Measurements from ENCODE around the gene RAB6B. TPM values are rescaled to one million over a fixed set of nuclear protein-coding genes. Genes with fewer than 3 reads are reported as not detected.

RAB6B gene
- total RNA-seq, 1 experiment from 2014 or later = 0.52 TPM

DNA sequence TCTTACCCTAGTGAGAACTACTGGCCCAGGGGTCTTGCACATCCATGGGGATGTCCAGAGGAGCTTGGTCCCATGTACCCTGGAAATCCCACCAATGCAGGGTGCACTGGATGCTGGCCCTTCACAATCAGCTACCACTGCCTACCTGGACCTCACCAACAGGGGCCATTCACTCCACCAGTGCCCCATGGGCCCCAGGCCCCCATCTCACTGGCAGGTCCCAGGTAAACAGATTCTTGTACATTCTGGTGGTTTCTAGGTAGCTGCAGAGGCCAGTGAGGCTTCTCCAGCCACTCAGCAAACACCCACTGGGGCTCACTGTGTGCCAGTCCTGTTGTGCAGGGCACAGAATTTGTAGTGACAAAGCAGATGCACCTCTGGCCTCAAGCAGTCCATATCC is 24.9 kb downstream of the RAB6B start:
- H3K27ac ChIP-seq = no peak overlapping the region
- H3F3A ChIP-seq (ENCODE audit: insufficient read depth, low read depth) = no peaks in the 10 kb centered on the region
- TF ChIP-seq, protein P1, sequence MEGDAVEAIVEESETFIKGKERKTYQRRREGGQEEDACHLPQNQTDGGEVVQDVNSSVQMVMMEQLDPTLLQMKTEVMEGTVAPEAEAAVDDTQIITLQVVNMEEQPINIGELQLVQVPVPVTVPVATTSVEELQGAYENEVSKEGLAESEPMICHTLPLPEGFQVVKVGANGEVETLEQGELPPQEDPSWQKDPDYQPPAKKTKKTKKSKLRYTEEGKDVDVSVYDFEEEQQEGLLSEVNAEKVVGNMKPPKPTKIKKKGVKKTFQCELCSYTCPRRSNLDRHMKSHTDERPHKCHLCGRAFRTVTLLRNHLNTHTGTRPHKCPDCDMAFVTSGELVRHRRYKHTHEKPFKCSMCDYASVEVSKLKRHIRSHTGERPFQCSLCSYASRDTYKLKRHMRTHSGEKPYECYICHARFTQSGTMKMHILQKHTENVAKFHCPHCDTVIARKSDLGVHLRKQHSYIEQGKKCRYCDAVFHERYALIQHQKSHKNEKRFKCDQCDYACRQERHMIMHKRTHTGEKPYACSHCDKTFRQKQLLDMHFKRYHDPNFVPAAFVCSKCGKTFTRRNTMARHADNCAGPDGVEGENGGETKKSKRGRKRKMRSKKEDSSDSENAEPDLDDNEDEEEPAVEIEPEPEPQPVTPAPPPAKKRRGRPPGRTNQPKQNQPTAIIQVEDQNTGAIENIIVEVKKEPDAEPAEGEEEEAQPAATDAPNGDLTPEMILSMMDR (conservative IDR thresholded peaks at IDR 0.05) = no peak
- TF ChIP-seq EZH2 (IDR thresholded peaks at IDR 0.05; ENCODE audit: low read depth) = no peak
- H4K20me1 ChIP-seq (ENCODE audit: insufficient read depth) = no peaks in the 10 kb centered on the region
- no peak overlapping the region for H3K4me3 ChIP-seq
- H3K27me3 ChIP-seq (ENCODE audit: insufficient read depth, low read depth) = peaks cover 11% of the 10 kb centered on the region; the same call in 1 of the 2 replicates
- DNase-seq = no peak
- no peaks in the 10 kb centered on the region for H3K9me2 ChIP-seq (ENCODE audit: insufficient read depth)
- H3K4me2 ChIP-seq = no peak overlapping the region
- H3K9me3 ChIP-seq (ENCODE audit: insufficient read depth, low read depth) = no peaks in the 10 kb centered on the region
- no peaks in the 10 kb centered on the region for H3K36me3 ChIP-seq (ENCODE audit: low read depth)
- H2AFZ ChIP-seq = no peak overlapping the region
- no peaks in the 10 kb centered on the region for H3K4me1 ChIP-seq (replicated peaks; ENCODE audit: insufficient read depth)
- POLR2A ChIA-PET (ENCODE audit: unreplicated experiment) = no interaction called here
- CTCF ChIA-PET = no interaction called here
- H3K79me2 ChIP-seq (ENCODE audit: low read depth) = no peaks in the 10 kb centered on the region
- BruUV-seq (replicated peaks) = no TSS peak
- intact Hi-C loops (cut with micrococcal nuclease; ENCODE audit: unreplicated experiment) = no loop called here

DNA sequence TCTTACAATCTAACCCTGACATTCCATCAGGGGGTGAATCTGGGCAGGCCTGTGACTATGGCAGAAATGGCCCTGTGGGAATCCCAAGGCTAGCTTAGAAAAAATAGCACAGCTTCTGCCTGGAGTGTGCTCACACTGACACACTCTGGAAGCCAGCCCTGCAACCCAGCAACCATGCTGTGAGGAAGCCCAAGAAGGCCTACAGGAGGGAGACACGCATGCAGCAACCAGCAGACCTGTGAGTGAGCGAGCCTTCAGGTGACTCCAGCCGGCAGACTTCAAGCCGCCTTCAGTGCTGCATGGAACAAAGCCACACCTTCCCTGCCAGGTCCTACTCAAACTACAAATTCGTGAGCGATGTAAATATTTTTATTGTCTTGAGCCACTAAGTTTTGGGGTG is 26.1 kb downstream of the RAB6B start:
- no peaks in the 10 kb centered on the region for H3F3A ChIP-seq (ENCODE audit: insufficient read depth, low read depth)
- H3K4me3 ChIP-seq = no peak overlapping the region
- BruUV-seq (replicated peaks) = no TSS peak
- no peaks in the 10 kb centered on the region for H3K9me3 ChIP-seq (ENCODE audit: insufficient read depth, low read depth)
- no peak overlapping the region for H3K27ac ChIP-seq
- no peaks in the 10 kb centered on the region for H3K9me2 ChIP-seq (ENCODE audit: insufficient read depth)
- peaks cover 15% of the 10 kb centered on the region for H3K27me3 ChIP-seq (ENCODE audit: insufficient read depth, low read depth)
- ChIA-PET POLR2A (ENCODE audit: unreplicated experiment) (no interaction called here), CTCF (no interaction called here)
- H3K79me2 ChIP-seq (ENCODE audit: low read depth) = no peaks in the 10 kb centered on the region
- intact Hi-C loops (cut with micrococcal nuclease; ENCODE audit: unreplicated experiment) = no loop called here
- H4K20me1 ChIP-seq (ENCODE audit: insufficient read depth) = no peaks in the 10 kb centered on the region
- H3K4me1 ChIP-seq (replicated peaks; ENCODE audit: insufficient read depth) = no peaks in the 10 kb centered on the region
- no peak for DNase-seq
- no peaks in the 10 kb centered on the region for H3K36me3 ChIP-seq (ENCODE audit: low read depth)
- no peak overlapping the region for H2AFZ ChIP-seq
- no peak overlapping the region for H3K4me2 ChIP-seq
- no peak for TF ChIP-seq EZH2 (IDR thresholded peaks at IDR 0.05; ENCODE audit: low read depth)
- TF ChIP-seq, protein P1 (conservative IDR thresholded peaks at IDR 0.05) = no peak

DNA sequence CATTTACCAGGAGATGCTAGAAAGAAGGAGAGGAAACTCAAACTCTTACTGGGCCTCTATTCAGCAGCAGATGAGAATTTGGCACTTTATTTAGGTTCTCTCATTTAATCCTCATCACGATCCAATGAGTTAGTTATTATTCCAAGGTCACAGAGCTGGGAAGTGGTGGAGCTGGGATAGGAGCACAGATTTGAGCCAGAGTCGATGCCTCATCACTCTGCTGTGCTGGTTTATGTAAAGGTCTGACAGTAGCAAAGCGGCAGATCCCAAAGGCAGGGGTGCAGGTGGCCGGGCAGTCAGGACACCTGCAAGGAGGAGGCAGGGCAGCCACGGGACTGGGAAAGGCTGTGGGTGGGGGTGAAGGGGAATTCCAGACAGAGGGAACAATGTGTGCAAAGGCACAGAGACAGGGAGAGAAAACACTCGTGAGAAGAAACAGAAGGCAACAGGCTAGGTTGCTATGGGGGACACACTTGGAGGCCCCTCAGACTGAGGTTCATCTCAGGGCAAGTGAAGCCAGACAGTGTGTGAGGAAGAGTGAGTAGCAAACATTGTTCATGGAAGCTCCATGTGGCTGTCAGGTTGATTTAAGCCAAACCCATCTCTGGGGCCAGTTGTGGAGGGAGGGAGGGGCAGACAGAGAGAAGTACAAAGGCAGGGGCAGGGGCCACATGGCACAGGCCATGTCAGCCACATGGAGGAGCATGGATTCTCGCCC is 26.8 kb downstream of the RAB6B start:
- TF ChIP-seq, protein P1 (conservative IDR thresholded peaks at IDR 0.05) = no peak
- no peak for TF ChIP-seq EZH2 (IDR thresholded peaks at IDR 0.05; ENCODE audit: low read depth)
- Histone ChIP-seq H3K9me2 (ENCODE audit: insufficient read depth) (no peaks in the 10 kb centered on the region), H3K79me2 (ENCODE audit: low read depth) (no peaks in the 10 kb centered on the region), H3K27me3 (ENCODE audit: insufficient read depth, low read depth) (peaks cover 20% of the 10 kb centered on the region), H3K4me3 (no peak overlapping the region), H2AFZ (no peak overlapping the region), H3K4me2 (no peak overlapping the region), H3K36me3 (ENCODE audit: low read depth) (no peaks in the 10 kb centered on the region), H3K9me3 (ENCODE audit: insufficient read depth, low read depth) (no peaks in the 10 kb centered on the region), H3K27ac (no peak overlapping the region), H3K4me1 (replicated peaks; ENCODE audit: insufficient read depth) (no peaks in the 10 kb centered on the region), H4K20me1 (ENCODE audit: insufficient read depth) (no peaks in the 10 kb centered on the region), H3F3A (ENCODE audit: insufficient read depth, low read depth) (no peaks in the 10 kb centered on the region)
- intact Hi-C loops (cut with micrococcal nuclease; ENCODE audit: unreplicated experiment) = no loop called here
- no peak for DNase-seq
- ChIA-PET POLR2A (ENCODE audit: unreplicated experiment) (no interaction called here), CTCF (no interaction called here)
- no TSS peak for BruUV-seq (replicated peaks)

Measured in PC-9 (cell line).